Measurements from ENCODE around the gene SPTBN2.

GRCh38 chr11:66721939-66722338 lies 7.1 kb downstream of the SPTBN2 start:
- no peak for TF ChIP-seq CTCF (IDR thresholded peaks at IDR 0.05; ENCODE audit: borderline replicate concordance, extremely low read depth, low read length, poor library complexity, severe bottlenecking)
- TF ChIP-seq EZH2 (IDR thresholded peaks at IDR 0.05; ENCODE audit: borderline replicate concordance, low read depth, low read length, severe bottlenecking) = no peak
